Measurements from ENCODE around the gene BCL3.
"Not testable (repeated sequence)": the region's sequence is repeated elsewhere in the genome, so short reads cannot be mapped to it uniquely, and the experiment has no call there.

The BCL3 gene

DNA sequence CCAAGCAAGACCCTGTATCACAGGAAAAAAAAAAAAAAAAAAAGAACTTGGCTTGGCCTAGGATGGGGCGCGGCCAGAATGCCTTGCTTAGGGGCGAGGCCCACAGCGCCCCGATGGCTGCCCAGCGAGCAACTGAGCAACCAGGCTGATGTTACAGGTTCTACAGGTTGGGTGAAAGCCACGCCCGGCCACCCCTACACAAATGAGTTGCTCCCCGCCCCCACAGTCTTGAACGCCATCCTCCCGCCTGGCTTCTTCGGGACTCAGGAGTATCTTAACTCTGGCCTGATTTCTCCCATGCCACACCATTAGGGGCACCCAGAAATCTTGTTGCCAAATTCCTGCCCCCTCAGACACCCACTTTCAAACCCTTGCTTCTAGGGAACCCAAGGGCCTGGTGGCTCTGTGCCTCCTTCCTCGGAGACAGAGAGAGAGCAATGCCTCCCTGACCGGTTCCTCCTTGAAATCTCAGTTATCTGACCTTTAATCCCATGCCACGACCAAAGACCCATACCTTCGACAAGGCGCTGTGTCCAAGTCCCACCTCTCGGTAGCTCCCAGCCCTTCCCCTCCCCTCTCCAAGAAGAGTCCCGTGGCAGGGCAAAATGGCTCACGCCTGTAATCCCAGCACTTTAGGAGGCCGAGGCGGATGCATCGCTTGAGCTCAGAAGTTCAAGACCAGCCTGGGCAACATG, 28.0 kb downstream of the BCL3 start:
- H3K36me3 Mint-ChIP-seq: no peaks in the 10 kb centered on the region
- H3K9me3 Mint-ChIP-seq (ENCODE audit: low read depth): no peaks in the 10 kb centered on the region
- no peak overlapping the region for H3K27ac Mint-ChIP-seq
- peaks cover 2% of the 10 kb centered on the region for H3K4me1 Mint-ChIP-seq (ENCODE audit: low read depth)
- no peak overlapping the region for H3K4me3 Mint-ChIP-seq
- peaks cover 3% of the 10 kb centered on the region for H3K27me3 Mint-ChIP-seq

DNA sequence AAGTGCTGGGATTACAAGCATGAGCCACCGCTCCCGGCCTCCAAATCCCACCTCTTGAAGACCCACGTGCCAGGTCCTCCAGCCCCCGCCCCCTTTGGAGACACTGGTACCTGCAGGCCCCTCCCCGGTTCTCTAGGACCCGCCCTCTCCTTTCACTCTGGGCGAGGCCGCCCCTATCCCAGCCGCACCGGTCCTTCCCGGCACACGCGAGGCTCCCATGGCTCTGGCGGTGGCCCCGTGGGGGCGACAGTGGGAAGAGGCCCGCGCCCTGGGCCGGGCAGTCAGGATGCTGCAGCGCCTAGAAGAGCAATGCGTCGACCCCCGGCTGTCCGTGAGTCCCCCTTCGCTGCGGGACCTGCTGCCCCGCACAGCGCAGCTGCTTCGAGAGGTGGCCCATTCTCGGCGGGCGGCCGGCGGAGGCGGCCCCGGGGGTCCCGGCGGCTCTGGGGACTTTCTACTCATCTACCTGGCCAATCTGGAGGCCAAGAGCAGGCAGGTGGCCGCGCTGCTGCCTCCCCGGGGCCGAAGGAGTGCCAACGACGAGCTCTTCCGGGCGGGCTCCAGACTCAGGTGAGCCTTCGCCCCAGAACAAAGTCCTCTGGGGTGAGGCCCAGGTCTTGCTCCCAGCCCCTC, 29.3 kb downstream of the BCL3 start, which contains the start of gene CBLC:
Gene CBLC (plus strand): TSS at position 176 of the 633 bp plus-strand sequence. CDS start 42 bp downstream, at position 218.
- no peaks in the 10 kb centered on the region for H3K4me1 Mint-ChIP-seq (ENCODE audit: low read depth)
- H3K27ac Mint-ChIP-seq: no peak within 1 kb of the TSS
- peaks cover 3% of the 10 kb centered on the region for H3K27me3 Mint-ChIP-seq
- no peak within 1 kb of the TSS for H3K4me3 Mint-ChIP-seq
- H3K9me3 Mint-ChIP-seq (ENCODE audit: low read depth): no peaks in the 10 kb centered on the region
- H3K36me3 Mint-ChIP-seq: no peaks in the 10 kb centered on the region

DNA sequence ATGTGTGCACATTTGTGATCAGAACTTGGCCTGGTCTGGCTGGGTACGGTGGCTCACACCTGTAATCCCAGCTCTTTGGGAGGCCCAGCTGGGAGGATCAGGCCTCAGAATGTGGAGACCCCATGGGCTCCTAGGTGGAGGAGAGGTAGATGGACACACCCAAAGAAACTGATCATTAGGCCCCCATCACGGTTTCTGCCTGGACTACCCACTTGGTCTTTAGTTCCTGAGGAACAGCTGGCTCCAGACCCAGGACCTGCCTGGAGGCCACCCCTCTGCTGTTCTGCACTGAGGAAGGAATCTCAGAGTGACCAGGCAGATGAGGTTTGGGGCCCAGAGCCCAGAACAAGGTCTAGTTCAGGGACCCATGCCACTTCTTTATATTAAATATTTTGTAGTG, 30.6 kb downstream of the BCL3 start:
- H3K4me3 Mint-ChIP-seq: no peak overlapping the region
- H3K9me3 Mint-ChIP-seq (ENCODE audit: low read depth): no peaks in the 10 kb centered on the region
- H3K4me1 Mint-ChIP-seq (ENCODE audit: low read depth): peaks cover under 1% of the 10 kb centered on the region
- H3K27ac Mint-ChIP-seq: no peak overlapping the region
- no peaks in the 10 kb centered on the region for H3K36me3 Mint-ChIP-seq
- peaks cover 4% of the 10 kb centered on the region for H3K27me3 Mint-ChIP-seq

DNA sequence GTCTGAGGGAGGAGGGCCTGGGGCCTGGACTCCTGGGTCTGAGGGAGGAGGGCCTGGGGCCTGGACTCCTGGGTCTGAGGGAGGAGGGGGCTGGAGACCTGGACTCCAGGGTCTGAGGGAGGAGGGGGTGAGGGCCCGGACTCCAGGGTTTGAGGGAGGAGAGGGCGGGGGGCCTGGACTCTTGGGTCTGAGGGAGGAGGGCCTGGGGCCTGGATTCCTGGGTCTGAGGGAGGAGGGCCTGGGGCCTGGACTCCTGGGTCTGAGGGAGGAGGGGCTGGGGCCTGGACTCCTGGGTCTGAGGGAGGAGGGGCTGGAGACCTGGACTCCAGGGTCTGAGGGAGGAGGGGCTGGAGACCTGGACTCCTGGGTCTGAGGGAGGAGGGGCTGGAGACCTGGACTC, 33.2 kb downstream of the BCL3 start:
- not testable (repeated sequence) for H3K36me3 Mint-ChIP-seq; H3K27ac Mint-ChIP-seq; H3K27me3 Mint-ChIP-seq; H3K4me1 Mint-ChIP-seq (ENCODE audit: low read depth); H3K4me3 Mint-ChIP-seq; H3K9me3 Mint-ChIP-seq (ENCODE audit: low read depth)

DNA sequence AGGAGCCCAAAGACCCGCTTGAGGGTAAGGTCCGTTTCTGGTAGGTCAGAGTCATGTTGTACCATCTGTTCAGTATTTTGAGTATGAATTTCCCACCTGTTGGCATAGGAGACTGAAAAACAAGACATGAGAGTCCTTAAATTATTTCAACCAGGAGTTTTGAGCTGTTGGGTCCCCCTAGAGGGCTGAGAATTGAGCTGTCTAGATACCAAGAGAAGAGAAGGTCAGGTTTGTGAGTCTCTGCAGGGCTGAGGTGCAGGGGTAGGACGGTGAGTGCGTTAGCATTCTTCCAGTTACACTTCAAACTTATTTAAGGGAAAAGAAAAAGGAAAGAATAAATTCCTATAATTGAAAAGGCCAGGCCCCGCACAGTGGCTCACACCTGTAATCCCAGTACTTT, 34.2 kb downstream of the BCL3 start:
- Mint-ChIP-seq H3K27ac (no peak overlapping the region), H3K36me3 (no peaks in the 10 kb centered on the region), H3K9me3 (ENCODE audit: low read depth) (no peaks in the 10 kb centered on the region), H3K4me1 (ENCODE audit: low read depth) (peaks cover 7% of the 10 kb centered on the region), H3K27me3 (peaks cover 6% of the 10 kb centered on the region), H3K4me3 (no peak overlapping the region)

DNA sequence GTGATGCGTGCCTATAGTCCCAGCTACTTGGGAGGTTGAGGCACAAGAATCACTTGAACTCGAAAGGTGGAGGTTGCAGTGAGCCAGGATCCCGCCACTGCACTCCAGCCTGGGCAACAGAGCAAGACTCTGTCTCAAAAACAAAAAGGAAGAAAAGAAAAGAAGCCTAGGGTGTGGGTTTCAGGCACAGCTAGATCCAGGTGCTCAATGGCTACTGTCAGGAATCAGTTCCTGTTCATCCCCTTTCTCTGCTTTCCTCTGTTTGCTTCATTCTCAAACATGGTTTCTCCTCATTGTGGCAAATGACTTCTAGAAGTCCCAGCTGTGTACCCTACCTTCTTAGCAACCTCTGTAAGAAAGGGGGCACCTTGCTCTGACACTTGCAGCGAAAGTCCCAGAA, 35.0 kb downstream of the BCL3 start:
- Mint-ChIP-seq H3K27me3 (peaks cover 6% of the 10 kb centered on the region), H3K4me1 (ENCODE audit: low read depth) (peaks cover 7% of the 10 kb centered on the region), H3K4me3 (no peak overlapping the region), H3K9me3 (ENCODE audit: low read depth) (no peaks in the 10 kb centered on the region), H3K27ac (no peak overlapping the region), H3K36me3 (no peaks in the 10 kb centered on the region)

DNA sequence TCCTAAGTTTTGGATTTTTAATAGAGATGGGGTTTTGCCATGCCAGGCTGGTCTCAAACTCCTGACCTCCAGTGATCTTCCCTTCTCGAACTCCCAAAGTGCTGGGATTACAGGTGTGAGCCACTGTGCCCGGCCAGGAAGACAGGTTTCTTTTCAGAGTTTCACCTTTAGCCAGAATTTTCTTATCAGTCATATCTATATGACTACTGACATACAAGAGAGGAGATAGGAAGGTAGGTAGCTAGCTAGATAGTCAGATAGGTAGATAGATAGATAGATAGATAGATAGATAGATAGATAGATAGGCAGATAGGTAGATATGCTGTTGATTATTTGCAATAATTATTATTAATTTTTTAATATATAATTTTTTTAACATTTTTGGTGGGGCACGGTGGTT, 36.8 kb downstream of the BCL3 start:
- H3K27me3 Mint-ChIP-seq: peaks cover 3% of the 10 kb centered on the region
- H3K36me3 Mint-ChIP-seq: no peaks in the 10 kb centered on the region
- no peak overlapping the region for H3K27ac Mint-ChIP-seq
- peaks cover 7% of the 10 kb centered on the region for H3K4me1 Mint-ChIP-seq (ENCODE audit: low read depth)
- H3K9me3 Mint-ChIP-seq (ENCODE audit: low read depth): no peaks in the 10 kb centered on the region
- no peak overlapping the region for H3K4me3 Mint-ChIP-seq

DNA sequence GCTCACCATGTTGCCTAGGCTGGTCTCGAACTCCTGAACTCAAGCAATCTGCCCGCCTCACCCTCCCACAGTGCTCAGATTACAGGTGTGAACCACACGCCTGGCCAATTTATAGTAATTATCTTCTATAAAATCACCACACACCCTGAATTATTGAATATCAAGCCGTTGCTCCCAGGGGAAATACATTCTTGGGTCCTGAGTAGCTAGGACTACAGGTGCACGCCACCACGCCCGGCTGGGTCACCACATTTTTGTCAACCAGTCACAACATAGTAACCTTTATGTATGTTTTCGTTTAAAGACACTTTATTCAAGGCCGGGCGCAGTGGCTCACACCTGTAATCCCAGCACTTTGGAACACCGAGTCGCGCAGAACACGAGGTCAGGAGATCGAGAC, 37.5 kb downstream of the BCL3 start:
- Mint-ChIP-seq H3K27me3 (peaks cover 3% of the 10 kb centered on the region), H3K4me1 (ENCODE audit: low read depth) (peaks cover 7% of the 10 kb centered on the region)

DNA sequence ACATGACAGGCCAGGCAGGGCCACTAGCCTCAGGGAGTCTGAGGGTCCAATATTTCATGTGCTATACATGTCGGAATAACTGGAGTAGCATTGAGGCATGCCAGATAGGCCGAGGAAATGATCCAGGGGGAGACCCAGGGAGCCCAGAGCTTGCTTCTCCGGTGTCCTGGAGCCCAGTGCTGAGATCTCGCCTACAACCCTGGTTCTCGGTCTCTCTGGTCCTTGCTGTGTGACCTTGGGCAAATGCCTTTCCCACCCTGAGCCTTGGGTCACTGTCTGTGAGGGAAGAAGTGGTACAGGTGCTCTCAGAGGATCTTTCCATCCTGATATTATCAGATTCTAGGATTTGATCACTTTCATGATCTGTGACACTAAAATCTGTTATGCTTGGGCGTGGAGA, 40.5 kb downstream of the BCL3 start:
- peaks cover 7% of the 10 kb centered on the region for H3K4me1 Mint-ChIP-seq (ENCODE audit: low read depth)
- no peak overlapping the region for H3K4me3 Mint-ChIP-seq
- no peaks in the 10 kb centered on the region for H3K36me3 Mint-ChIP-seq
- H3K27ac Mint-ChIP-seq: no peak overlapping the region
- H3K27me3 Mint-ChIP-seq: peaks cover 3% of the 10 kb centered on the region
- no peaks in the 10 kb centered on the region for H3K9me3 Mint-ChIP-seq (ENCODE audit: low read depth)

More for the DNA sequence above, 37.5 kb downstream of the BCL3 start:
- Mint-ChIP-seq H3K9me3 (ENCODE audit: low read depth) (no peaks in the 10 kb centered on the region), H3K36me3 (no peaks in the 10 kb centered on the region), H3K27ac (no peak overlapping the region), H3K4me3 (no peak overlapping the region)

DNA sequence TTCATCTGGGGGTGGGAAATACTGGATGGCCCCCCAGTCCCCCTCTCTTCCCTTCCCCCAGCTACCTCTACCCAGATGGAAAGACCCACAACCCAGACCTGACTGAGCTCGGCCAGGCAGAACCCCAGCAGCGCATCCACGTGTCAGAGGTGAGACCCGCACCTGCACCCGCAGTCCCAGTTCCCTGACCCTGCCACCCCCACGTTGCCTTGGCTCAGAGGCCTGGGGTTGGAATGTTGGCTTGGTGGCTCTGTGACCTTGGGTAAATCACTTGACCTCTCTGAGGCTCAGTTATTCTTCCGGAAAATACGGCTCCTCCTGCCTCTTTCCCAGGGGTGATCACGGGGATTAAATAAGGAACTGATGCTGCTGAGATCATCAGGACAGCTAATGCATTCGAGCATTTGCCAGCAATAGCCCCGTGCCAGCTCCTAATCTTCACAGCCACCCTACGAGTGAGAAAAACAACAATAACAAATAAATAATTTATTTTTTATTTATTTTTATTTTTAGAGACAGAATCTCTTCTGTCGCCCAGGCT, 41.5 kb downstream of the BCL3 start:
- Mint-ChIP-seq H3K36me3 (no peaks in the 10 kb centered on the region), H3K4me1 (ENCODE audit: low read depth) (no peaks in the 10 kb centered on the region), H3K27ac (no peak overlapping the region), H3K27me3 (no peaks in the 10 kb centered on the region), H3K4me3 (no peak overlapping the region), H3K9me3 (ENCODE audit: low read depth) (no peaks in the 10 kb centered on the region)

DNA sequence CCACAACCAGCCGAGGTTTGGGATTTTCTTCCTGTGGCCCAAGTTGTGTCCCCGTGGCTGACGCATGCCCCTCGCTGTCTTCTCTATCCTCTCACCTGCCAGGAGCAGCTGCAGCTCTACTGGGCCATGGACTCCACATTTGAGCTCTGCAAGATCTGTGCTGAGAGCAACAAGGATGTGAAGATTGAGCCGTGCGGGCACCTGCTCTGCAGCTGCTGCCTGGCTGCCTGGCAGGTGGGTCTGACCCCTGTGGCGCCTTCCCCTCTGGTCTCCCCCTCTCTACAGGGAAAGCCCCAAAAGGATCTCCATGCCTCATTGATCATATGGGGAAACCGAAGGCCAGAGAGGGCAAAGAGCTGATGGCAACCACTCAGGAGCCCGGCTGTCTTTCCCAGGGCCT, 43.8 kb downstream of the BCL3 start:
- no peaks in the 10 kb centered on the region for H3K27me3 Mint-ChIP-seq
- H3K36me3 Mint-ChIP-seq: no peaks in the 10 kb centered on the region
- no peaks in the 10 kb centered on the region for H3K9me3 Mint-ChIP-seq (ENCODE audit: low read depth)
- no peak overlapping the region for H3K27ac Mint-ChIP-seq
- no peak overlapping the region for H3K4me3 Mint-ChIP-seq
- H3K4me1 Mint-ChIP-seq (ENCODE audit: low read depth): peaks cover 17% of the 10 kb centered on the region

DNA sequence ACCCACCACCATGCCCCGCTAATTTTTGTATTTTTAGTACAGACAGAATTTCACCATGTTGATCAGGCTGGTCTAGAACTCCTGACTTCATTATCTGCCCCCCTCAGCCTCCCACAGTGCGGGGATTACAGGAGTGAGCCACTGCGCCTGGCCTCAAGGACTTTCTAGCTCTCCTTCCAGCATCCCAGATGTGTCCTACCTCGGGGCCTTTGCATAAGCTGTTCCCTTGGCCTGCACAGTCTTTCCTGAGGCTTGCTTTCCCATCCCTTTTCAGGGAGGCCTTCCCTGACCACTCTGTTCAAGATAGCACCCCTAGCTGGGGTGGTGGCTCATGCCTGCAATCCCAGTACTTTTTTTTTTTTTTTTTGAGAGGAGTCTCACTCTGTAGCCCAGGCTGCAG, 46.1 kb downstream of the BCL3 start:
- no peaks in the 10 kb centered on the region for H3K36me3 Mint-ChIP-seq
- no peak overlapping the region for H3K27ac Mint-ChIP-seq
- H3K9me3 Mint-ChIP-seq (ENCODE audit: low read depth): no peaks in the 10 kb centered on the region
- H3K4me3 Mint-ChIP-seq: no peak overlapping the region
- no peaks in the 10 kb centered on the region for H3K27me3 Mint-ChIP-seq
- H3K4me1 Mint-ChIP-seq (ENCODE audit: low read depth): peaks cover 19% of the 10 kb centered on the region

DNA sequence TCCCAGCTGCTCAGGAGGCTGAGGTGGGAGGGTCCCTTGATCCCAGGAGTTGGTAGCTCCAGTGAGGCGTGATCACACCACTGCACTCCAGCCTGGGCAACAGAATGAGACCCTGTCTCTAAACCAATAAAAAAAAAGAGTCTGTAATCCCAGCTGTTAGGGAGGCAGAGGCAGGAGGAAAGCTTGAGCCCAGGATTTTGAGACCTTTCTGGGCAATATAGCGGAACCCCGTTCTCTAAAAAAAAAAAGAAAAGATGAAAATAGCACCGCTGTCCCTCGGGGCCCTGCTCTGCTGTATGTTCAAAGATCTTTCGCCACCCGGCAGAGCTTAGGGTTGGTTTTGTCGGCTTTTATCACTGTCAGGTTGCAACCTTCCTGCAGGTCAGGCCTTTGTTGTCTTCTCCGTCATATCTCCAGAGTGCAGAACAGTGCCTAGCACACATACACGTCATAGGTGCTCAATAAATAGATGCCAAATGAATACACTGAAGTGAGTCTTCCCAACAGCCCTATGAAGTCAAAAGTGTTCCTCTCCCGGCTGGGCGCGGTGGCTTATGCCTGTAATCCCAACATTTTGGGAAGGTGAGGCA, 47.0 kb downstream of the BCL3 start:
- Mint-ChIP-seq H3K36me3 (no peaks in the 10 kb centered on the region), H3K27me3 (no peaks in the 10 kb centered on the region), H3K9me3 (ENCODE audit: low read depth) (no peaks in the 10 kb centered on the region), H3K4me1 (ENCODE audit: low read depth) (peaks cover 19% of the 10 kb centered on the region), H3K27ac (no peak overlapping the region), H3K4me3 (no peak overlapping the region)

DNA sequence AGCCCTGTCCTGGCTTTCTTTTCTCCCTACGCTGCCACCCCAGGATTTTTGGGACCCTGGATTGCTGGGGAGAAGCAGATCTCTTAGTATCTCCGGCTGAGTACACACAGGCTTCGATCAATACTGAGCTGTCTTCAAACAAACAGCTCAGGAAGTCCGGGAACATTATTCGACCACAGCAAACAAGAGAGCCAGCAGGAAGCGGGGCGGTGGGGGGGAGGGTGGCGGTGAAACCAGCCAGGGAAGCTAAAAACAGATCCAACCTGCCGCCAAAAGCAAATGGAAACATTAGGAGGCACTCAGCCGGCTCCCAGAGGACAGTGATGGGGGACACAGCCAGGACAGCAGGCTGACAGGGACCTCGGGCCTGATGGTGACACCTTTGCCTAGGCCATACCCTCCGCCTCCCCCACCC, 48.2 kb downstream of the BCL3 start:
- Mint-ChIP-seq H3K36me3 (no peaks in the 10 kb centered on the region), H3K27me3 (no peaks in the 10 kb centered on the region), H3K4me1 (ENCODE audit: low read depth) (peaks cover 19% of the 10 kb centered on the region), H3K27ac (no peak overlapping the region), H3K4me3 (no peak overlapping the region), H3K9me3 (ENCODE audit: low read depth) (no peaks in the 10 kb centered on the region)

DNA sequence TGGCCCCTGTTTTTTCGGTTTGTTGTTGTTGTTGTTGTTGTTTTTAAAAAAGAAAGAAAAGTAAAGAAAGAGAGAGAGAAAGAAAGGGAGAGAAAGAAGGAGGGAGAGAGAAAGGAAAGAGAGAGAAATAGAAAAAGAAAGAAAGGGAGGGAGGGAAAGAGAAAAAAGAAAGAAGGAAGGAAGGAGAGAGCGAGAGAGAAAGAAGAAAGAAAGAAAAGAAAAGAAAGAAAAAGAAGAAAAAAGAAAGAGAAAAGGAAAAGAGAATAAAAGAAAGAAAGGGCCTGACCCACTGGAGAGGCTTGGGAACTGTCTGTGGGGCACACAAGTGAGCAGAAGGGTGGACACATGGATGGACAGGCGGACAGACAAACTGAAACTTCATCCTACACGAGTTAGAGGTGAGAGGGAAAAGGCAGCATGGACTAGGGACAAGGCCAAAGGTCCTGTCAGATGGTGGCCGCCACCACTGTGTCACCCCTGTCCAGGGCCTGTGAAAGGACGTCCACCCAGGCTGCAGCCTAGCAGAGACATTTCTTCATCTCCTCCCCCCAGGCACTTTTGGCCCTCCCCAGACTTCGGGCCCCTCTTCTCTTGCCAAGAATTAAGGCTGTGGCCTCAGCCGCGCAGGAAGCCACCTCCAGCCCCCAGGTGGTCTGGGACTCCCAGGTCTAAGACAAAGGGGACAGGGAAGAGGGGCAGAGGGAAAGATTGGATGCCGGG, 51.3 kb downstream of the BCL3 start:
- Mint-ChIP-seq H3K36me3 (no peaks in the 10 kb centered on the region), H3K9me3 (ENCODE audit: low read depth) (no peaks in the 10 kb centered on the region), H3K4me3 (no peak overlapping the region), H3K27ac (no peak overlapping the region), H3K27me3 (no peaks in the 10 kb centered on the region), H3K4me1 (ENCODE audit: low read depth) (peaks cover 19% of the 10 kb centered on the region)

All from activated naive CD8-positive, alpha-beta T cell (primary cell).